HepG2 (cell line): ENCODE measurements around the gene SP6. TPM values are rescaled to one million over a fixed set of nuclear protein-coding genes. Genes with fewer than 3 reads are reported as not detected.
A peak's percentile ranks its signal among the peaks of the same experiment; 100 is the strongest.

ENCODE experiments used
- EZH2 ChIP-seq: conservative IDR thresholded peaks from 2 replicates; pipeline ENCODE4 v1.6.1; 2012; ENCODE audit warnings: mild to moderate bottlenecking, low read depth, low read length, moderate library complexity
- GABPB1 ChIP-seq: IDR thresholded peaks from 2 replicates; pipeline ENCODE4 v1.6.1; 2016; ENCODE audit warnings: mild to moderate bottlenecking, missing genetic modification reagents, moderate library complexity, missing compliant biosample characterization
- GTF3A ChIP-seq: sonication (generic); formaldehyde crosslinking; conservative IDR thresholded peaks from 2 replicates; pipeline ENCODE4 v1.4.0; 2020; ENCODE audit warnings: mild to moderate bottlenecking, missing genetic modification reagents
- HIVEP1 ChIP-seq: sonication (generic); formaldehyde crosslinking; IDR thresholded peaks from 2 replicates; pipeline ENCODE4 v1.4.0; 2020; ENCODE audit warnings: mild to moderate bottlenecking, missing genetic modification reagents
- KAT2B ChIP-seq: fragments of 150-350 bp; IDR thresholded peaks from 2 replicates; pipeline ENCODE4 v1.6.1; 2014; ENCODE audit warnings: low read depth, low read length, borderline replicate concordance
- MIER2 ChIP-seq: IDR thresholded peaks from 2 replicates; pipeline ENCODE4 v1.6.1; 2016; ENCODE audit warnings: missing biosample characterization, missing genetic modification reagents
- MIER3 ChIP-seq: IDR thresholded peaks from 2 replicates; pipeline ENCODE4 v1.6.1; 2016; ENCODE audit warnings: missing compliant biosample characterization, borderline replicate concordance
- RAD21 ChIP-seq: fragments of 450-650 bp; formaldehyde crosslinking; IDR thresholded peaks from 2 replicates; pipeline ENCODE4 v1.5.0; 2020; ENCODE audit warnings: mild to moderate bottlenecking
- REPIN1 ChIP-seq: sonication (generic); formaldehyde crosslinking; IDR thresholded peaks from 2 replicates; pipeline ENCODE4 v1.8.0; 2022; ENCODE audit warnings: missing genetic modification reagents, low read depth, mild to moderate bottlenecking, borderline replicate concordance
- RXRB ChIP-seq: IDR thresholded peaks from 2 replicates; pipeline ENCODE4 v1.6.1; 2016; ENCODE audit warnings: borderline replicate concordance, missing genetic modification reagents, missing compliant biosample characterization
- SAFB2 ChIP-seq: sonication (generic); formaldehyde crosslinking; IDR thresholded peaks from 2 replicates; pipeline ENCODE4 v1.5.1; 2020; ENCODE audit warnings: missing genetic modification reagents, low read depth, mild to moderate bottlenecking, borderline replicate concordance
- SAP130 ChIP-seq: IDR thresholded peaks from 2 replicates; pipeline ENCODE4 v1.6.1; 2016; ENCODE audit warnings: low read depth
- ZNF230 ChIP-seq: sonication (generic); formaldehyde crosslinking; IDR thresholded peaks from 2 replicates; pipeline ENCODE4 v1.4.0; 2020; ENCODE audit warnings: mild to moderate bottlenecking, missing genetic modification reagents
- ZNF263 ChIP-seq: sonication (generic); formaldehyde crosslinking; IDR thresholded peaks from 2 replicates; pipeline ENCODE4 v1.4.0; 2020; ENCODE audit warnings: missing genetic modification reagents
- ZNF430 ChIP-seq: sonication (generic); formaldehyde crosslinking; IDR thresholded peaks from 2 replicates; pipeline ENCODE4 v1.9.0; 2021; ENCODE audit warnings: mild to moderate bottlenecking, missing genetic modification reagents
- ZNF746 ChIP-seq: sonication (generic); formaldehyde crosslinking; IDR thresholded peaks from 2 replicates; pipeline ENCODE4 v1.8.0; 2022; ENCODE audit warnings: mild to moderate bottlenecking, missing genetic modification reagents
- ZNF761 ChIP-seq: sonication (generic); formaldehyde crosslinking; conservative IDR thresholded peaks from 2 replicates; pipeline ENCODE4 v1.4.0; 2020; ENCODE audit warnings: mild to moderate bottlenecking, missing genetic modification reagents
- ZSCAN29 ChIP-seq: sonication (generic); formaldehyde crosslinking; conservative IDR thresholded peaks from 2 replicates; pipeline ENCODE4 v1.4.0; 2020; ENCODE audit warnings: mild to moderate bottlenecking, missing genetic modification reagents
- ZSCAN31 ChIP-seq: sonication (generic); formaldehyde crosslinking; IDR thresholded peaks from 2 replicates; pipeline ENCODE4 v1.5.0; 2020; ENCODE audit warnings: low read depth, mild to moderate bottlenecking, missing genetic modification reagents
- ZSCAN9 ChIP-seq: IDR thresholded peaks from 2 replicates; pipeline ENCODE4 v1.6.1; 2016; ENCODE audit warnings: borderline replicate concordance
- polyA plus RNA-seq, 8 experiments: library from polyadenylated mRNA; depleted of rRNA in 3 of 8; stranded (reverse) in 7 of 8; unstranded in 1 of 8; fragments of >200 nt; fragmentation: Illumina TruSeq in 4 of 8; extraction: Trizol in 4 of 8; gene quantifications; 2 replicates each; pipeline versions ENCODE4 v1.2.1 to v1.2.3, GENCODE V29; 2011 to 2016; ENCODE audit warnings: low read depth in 4 of 8, missing spikeins in 1 of 8, mixed read lengths in 1 of 8; ENCODE audit not compliant: insufficient read depth in 1 of 8
- total RNA-seq, 5 experiments: library from RNA; depleted of rRNA; stranded (reverse); fragments of >200 nt; fragmentation: Illumina TruSeq; extraction: Trizol; gene quantifications; 2 replicates each; pipeline ENCODE4 v1.2.3, GENCODE V29; 2016; ENCODE audit warnings: low read depth in 1 of 5
- TF ChIP-seq, protein P1 (sequence below): sonication (generic); formaldehyde crosslinking; IDR thresholded peaks from 2 replicates; pipeline ENCODE4 v1.4.0; 2020; ENCODE audit warnings: missing genetic modification reagents
- TF ChIP-seq, protein P2 (sequence below): sonication (generic); formaldehyde crosslinking; IDR thresholded peaks from 2 replicates; pipeline ENCODE4 v1.5.0; 2020; ENCODE audit warnings: mild to moderate bottlenecking, missing genetic modification reagents
- TF ChIP-seq, protein P3 (sequence below): IDR thresholded peaks from 2 replicates; pipeline ENCODE4 v1.6.1; 2016; ENCODE audit warnings: missing compliant biosample characterization, missing genetic modification reagents, borderline replicate concordance

The SP6 gene
- total and polyA plus RNA-seq, 2 of the 13 experiments (the other 11 are each of a cell fraction or from before 2014, with no cell fraction given): 0.07 TPM

DNA sequence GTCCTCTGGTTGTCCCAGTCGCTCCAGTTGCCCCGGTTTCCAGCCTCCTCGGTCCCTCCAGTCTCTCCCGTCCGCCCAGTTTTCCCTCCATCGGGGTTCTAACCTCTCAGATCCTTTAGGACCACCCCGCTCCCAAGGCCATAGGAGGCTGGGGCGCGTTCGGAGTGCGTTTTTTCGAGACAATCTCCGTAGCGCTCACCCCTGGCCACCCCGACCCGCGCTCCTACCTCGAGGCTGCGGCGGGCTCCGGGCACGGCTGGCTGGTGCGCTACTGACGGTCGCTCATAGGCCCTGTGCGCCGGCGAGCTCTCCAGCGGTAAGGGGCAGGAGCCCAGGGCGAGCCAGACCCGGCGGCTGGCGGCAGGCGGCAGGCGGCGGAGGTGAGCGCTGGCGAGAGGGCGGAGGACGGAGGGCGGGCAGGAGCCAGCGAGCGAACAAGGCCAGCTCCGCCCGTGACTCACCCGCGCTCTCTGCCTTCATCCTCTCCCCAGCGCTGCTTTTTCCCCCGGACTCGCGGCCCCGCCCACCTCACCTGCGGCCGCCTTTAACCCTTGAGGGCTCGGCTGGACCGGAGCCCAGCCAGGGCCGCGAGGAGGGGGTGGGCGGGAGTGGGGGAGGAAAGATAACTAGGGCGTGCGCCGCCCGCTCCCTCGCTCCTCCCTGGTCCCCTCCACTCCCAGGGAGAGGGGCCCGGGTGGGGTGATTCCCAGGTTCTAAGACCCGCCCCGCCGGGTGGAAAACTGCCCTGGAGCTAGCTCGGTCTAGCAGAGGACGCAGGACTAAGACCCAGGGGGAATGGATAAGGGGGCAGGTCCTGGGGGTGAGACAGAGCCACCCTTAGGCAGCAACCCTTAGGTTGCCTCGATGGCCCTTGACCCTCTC is at the start of gene SP6 (continued):
- TF ChIP-seq, protein P1, sequence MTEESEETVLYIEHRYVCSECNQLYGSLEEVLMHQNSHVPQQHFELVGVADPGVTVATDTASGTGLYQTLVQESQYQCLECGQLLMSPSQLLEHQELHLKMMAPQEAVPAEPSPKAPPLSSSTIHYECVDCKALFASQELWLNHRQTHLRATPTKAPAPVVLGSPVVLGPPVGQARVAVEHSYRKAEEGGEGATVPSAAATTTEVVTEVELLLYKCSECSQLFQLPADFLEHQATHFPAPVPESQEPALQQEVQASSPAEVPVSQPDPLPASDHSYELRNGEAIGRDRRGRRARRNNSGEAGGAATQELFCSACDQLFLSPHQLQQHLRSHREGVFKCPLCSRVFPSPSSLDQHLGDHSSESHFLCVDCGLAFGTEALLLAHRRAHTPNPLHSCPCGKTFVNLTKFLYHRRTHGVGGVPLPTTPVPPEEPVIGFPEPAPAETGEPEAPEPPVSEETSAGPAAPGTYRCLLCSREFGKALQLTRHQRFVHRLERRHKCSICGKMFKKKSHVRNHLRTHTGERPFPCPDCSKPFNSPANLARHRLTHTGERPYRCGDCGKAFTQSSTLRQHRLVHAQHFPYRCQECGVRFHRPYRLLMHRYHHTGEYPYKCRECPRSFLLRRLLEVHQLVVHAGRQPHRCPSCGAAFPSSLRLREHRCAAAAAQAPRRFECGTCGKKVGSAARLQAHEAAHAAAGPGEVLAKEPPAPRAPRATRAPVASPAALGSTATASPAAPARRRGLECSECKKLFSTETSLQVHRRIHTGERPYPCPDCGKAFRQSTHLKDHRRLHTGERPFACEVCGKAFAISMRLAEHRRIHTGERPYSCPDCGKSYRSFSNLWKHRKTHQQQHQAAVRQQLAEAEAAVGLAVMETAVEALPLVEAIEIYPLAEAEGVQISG (CRISPR knock-in tag): peak; percentile 75
- TF ChIP-seq ZSCAN9 (CRISPR knock-in tag) (peak; percentile 44; the same call in 1 of the 2 replicates), ZSCAN31 (no peak; the same call in 1 of the 2 replicates), MIER2 (CRISPR knock-in tag) (0 out of 2 replicates have a peak, but pooled peaks have one; percentile 43), SAFB2 (CRISPR knock-in tag) (peak; percentile 70; the same call in 1 of the 2 replicates), ZNF430 (CRISPR knock-in tag) (peak; percentile 20; the same call in 1 of the 2 replicates), EZH2 (peak; percentile 89; the same call in 1 of the 2 replicates), REPIN1 (CRISPR knock-in tag) (0 out of 2 replicates have a peak, but pooled peaks have one; percentile 45), ZNF746 (CRISPR knock-in tag) (peak; percentile 81), KAT2B (no peak), GTF3A (CRISPR knock-in tag) (peak; percentile 51), RXRB (peak; percentile 66; the same call in 1 of the 2 replicates), ZSCAN29 (0 out of 2 replicates have a peak, but pooled peaks have one; percentile 58), ZNF230 (CRISPR knock-in tag) (peak; percentile 51; the same call in 1 of the 2 replicates), HIVEP1 (CRISPR knock-in tag) (peak; percentile 39; the same call in 1 of the 2 replicates), RAD21 (peak; percentile 76), GABPB1 (CRISPR knock-in tag) (peak; percentile 83), ZNF263 (peak; percentile 72), ZNF761 (CRISPR knock-in tag) (peak; percentile 72; the same call in 1 of the 2 replicates), SAP130 (peak; percentile 69), MIER3 (peak; percentile 49; the same call in 1 of the 2 replicates)
- TF ChIP-seq, protein P2, sequence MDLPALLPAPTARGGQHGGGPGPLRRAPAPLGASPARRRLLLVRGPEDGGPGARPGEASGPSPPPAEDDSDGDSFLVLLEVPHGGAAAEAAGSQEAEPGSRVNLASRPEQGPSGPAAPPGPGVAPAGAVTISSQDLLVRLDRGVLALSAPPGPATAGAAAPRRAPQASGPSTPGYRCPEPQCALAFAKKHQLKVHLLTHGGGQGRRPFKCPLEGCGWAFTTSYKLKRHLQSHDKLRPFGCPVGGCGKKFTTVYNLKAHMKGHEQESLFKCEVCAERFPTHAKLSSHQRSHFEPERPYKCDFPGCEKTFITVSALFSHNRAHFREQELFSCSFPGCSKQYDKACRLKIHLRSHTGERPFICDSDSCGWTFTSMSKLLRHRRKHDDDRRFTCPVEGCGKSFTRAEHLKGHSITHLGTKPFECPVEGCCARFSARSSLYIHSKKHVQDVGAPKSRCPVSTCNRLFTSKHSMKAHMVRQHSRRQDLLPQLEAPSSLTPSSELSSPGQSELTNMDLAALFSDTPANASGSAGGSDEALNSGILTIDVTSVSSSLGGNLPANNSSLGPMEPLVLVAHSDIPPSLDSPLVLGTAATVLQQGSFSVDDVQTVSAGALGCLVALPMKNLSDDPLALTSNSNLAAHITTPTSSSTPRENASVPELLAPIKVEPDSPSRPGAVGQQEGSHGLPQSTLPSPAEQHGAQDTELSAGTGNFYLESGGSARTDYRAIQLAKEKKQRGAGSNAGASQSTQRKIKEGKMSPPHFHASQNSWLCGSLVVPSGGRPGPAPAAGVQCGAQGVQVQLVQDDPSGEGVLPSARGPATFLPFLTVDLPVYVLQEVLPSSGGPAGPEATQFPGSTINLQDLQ (CRISPR knock-in tag): 0 out of 2 replicates have a peak, but pooled peaks have one; percentile 47
- TF ChIP-seq, protein P3, sequence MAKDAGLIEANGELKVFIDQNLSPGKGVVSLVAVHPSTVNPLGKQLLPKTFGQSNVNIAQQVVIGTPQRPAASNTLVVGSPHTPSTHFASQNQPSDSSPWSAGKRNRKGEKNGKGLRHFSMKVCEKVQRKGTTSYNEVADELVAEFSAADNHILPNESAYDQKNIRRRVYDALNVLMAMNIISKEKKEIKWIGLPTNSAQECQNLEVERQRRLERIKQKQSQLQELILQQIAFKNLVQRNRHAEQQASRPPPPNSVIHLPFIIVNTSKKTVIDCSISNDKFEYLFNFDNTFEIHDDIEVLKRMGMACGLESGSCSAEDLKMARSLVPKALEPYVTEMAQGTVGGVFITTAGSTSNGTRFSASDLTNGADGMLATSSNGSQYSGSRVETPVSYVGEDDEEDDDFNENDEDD (CRISPR knock-in tag): peak; percentile 73; the same call in 1 of the 2 replicates
